Measurements from ENCODE around the gene NEK2.
A peak's percentile ranks its signal among the peaks of the same experiment; 100 is the strongest.
"Not testable (repeated sequence)": the region's sequence is repeated elsewhere in the genome, so short reads cannot be mapped to it uniquely, and the experiment has no call there.

The NEK2 gene

GRCh38 chr1:211722277-211723175 lies 47.1 kb upstream of the NEK2 start:
- Histone ChIP-seq H3K27me3 (ENCODE audit: insufficient read depth, low read length, poor library complexity, severe bottlenecking) (no peaks in the 10 kb centered on the region), H3K4me2 (ENCODE audit: low read depth, low read length, poor library complexity, severe bottlenecking) (no peak overlapping the region)
- TF ChIP-seq EZH2phosphoT487 (IDR thresholded peaks at IDR 0.05; ENCODE audit: borderline replicate concordance) (no peak), CTCF (conservative IDR thresholded peaks at IDR 0.05; ENCODE audit: low read length) (no peak)

GRCh38 chr1:211716555-211716954 lies 41.1 kb upstream of the NEK2 start:
- not testable (repeated sequence) for H3K79me2 ChIP-seq (ENCODE audit: insufficient read depth, low read length); H3K9me2 ChIP-seq (replicated peaks; ENCODE audit: low read depth, low read length); H2AFZ ChIP-seq (ENCODE audit: low read length); H3K4me3 ChIP-seq (ENCODE audit: low read length, poor library complexity, severe bottlenecking); H4K20me1 ChIP-seq (ENCODE audit: insufficient read depth, low read length, poor library complexity, severe bottlenecking); H3K27me3 ChIP-seq (ENCODE audit: insufficient read depth, low read length, poor library complexity, severe bottlenecking); H3K4me2 ChIP-seq (ENCODE audit: low read depth, low read length, poor library complexity, severe bottlenecking); H3K36me3 ChIP-seq (ENCODE audit: insufficient read depth, low read length); H3K9me3 ChIP-seq (ENCODE audit: insufficient read depth, low read depth, low read length); H3K9ac ChIP-seq (ENCODE audit: low read depth, low read length, poor library complexity, severe bottlenecking); H3K4me1 ChIP-seq (ENCODE audit: insufficient read depth, low read length, poor library complexity, severe bottlenecking); H3F3A ChIP-seq (ENCODE audit: low read depth)

More at GRCh38 chr1:211722277-211723175, 47.1 kb upstream of the NEK2 start:
- H3K9ac ChIP-seq (ENCODE audit: low read depth, low read length, poor library complexity, severe bottlenecking): no peak overlapping the region
- H2AFZ ChIP-seq (ENCODE audit: low read length): no peak overlapping the region
- no peak overlapping the region for H3K4me3 ChIP-seq (ENCODE audit: low read length, poor library complexity, severe bottlenecking)
- no peaks in the 10 kb centered on the region for H3K79me2 ChIP-seq (ENCODE audit: insufficient read depth, low read length)
- H3K9me2 ChIP-seq (replicated peaks; ENCODE audit: low read depth, low read length): no peaks in the 10 kb centered on the region
- H4K20me1 ChIP-seq (ENCODE audit: insufficient read depth, low read length, poor library complexity, severe bottlenecking): no peaks in the 10 kb centered on the region
- no peaks in the 10 kb centered on the region for H3F3A ChIP-seq (ENCODE audit: low read depth)
- no peaks in the 10 kb centered on the region for H3K36me3 ChIP-seq (ENCODE audit: insufficient read depth, low read length)
- H3K4me1 ChIP-seq (ENCODE audit: insufficient read depth, low read length, poor library complexity, severe bottlenecking): no peaks in the 10 kb centered on the region
- no peaks in the 10 kb centered on the region for H3K9me3 ChIP-seq (ENCODE audit: insufficient read depth, low read depth, low read length)

GRCh38 chr1:211715971-211716370 lies 40.5 kb upstream of the NEK2 start:
- Histone ChIP-seq H3K79me2 (ENCODE audit: insufficient read depth, low read length) (no peaks in the 10 kb centered on the region), H3K4me1 (ENCODE audit: insufficient read depth, low read length, poor library complexity, severe bottlenecking) (peaks cover 6% of the 10 kb centered on the region), H3F3A (ENCODE audit: low read depth) (no peaks in the 10 kb centered on the region), H4K20me1 (ENCODE audit: insufficient read depth, low read length, poor library complexity, severe bottlenecking) (no peaks in the 10 kb centered on the region), H3K9ac (ENCODE audit: low read depth, low read length, poor library complexity, severe bottlenecking) (no peak overlapping the region), H3K9me2 (replicated peaks; ENCODE audit: low read depth, low read length) (no peaks in the 10 kb centered on the region), H3K4me3 (ENCODE audit: low read length, poor library complexity, severe bottlenecking) (no peak overlapping the region), H3K9me3 (ENCODE audit: insufficient read depth, low read depth, low read length) (no peaks in the 10 kb centered on the region), H3K36me3 (ENCODE audit: insufficient read depth, low read length) (no peaks in the 10 kb centered on the region), H3K27me3 (ENCODE audit: insufficient read depth, low read length, poor library complexity, severe bottlenecking) (no peaks in the 10 kb centered on the region), H3K4me2 (ENCODE audit: low read depth, low read length, poor library complexity, severe bottlenecking) (peak overlapping the region; percentile 30), H2AFZ (ENCODE audit: low read length) (no peak overlapping the region)
- no peak for TF ChIP-seq EZH2phosphoT487 (IDR thresholded peaks at IDR 0.05; ENCODE audit: borderline replicate concordance)
- no peak for TF ChIP-seq CTCF (conservative IDR thresholded peaks at IDR 0.05; ENCODE audit: low read length)

- Histone ChIP-seq H3K9me2 (replicated peaks; ENCODE audit: low read depth, low read length) (no peaks in the 10 kb centered on the region), H3K36me3 (ENCODE audit: insufficient read depth, low read length) (no peaks in the 10 kb centered on the region), H4K20me1 (ENCODE audit: insufficient read depth, low read length, poor library complexity, severe bottlenecking) (no peaks in the 10 kb centered on the region), H3K9ac (ENCODE audit: low read depth, low read length, poor library complexity, severe bottlenecking) (no peak overlapping the region), H3K79me2 (ENCODE audit: insufficient read depth, low read length) (no peaks in the 10 kb centered on the region), H3K4me2 (ENCODE audit: low read depth, low read length, poor library complexity, severe bottlenecking) (no peak overlapping the region), H3K27me3 (ENCODE audit: insufficient read depth, low read length, poor library complexity, severe bottlenecking) (no peaks in the 10 kb centered on the region), H3K4me3 (ENCODE audit: low read length, poor library complexity, severe bottlenecking) (no peak overlapping the region), H2AFZ (ENCODE audit: low read length) (no peak overlapping the region), H3F3A (ENCODE audit: low read depth) (no peaks in the 10 kb centered on the region), H3K4me1 (ENCODE audit: insufficient read depth, low read length, poor library complexity, severe bottlenecking) (peaks cover 6% of the 10 kb centered on the region), H3K9me3 (ENCODE audit: insufficient read depth, low read depth, low read length) (no peaks in the 10 kb centered on the region)
- TF ChIP-seq CTCF (conservative IDR thresholded peaks at IDR 0.05; ENCODE audit: low read length): no peak
- no peak for TF ChIP-seq EZH2phosphoT487 (IDR thresholded peaks at IDR 0.05; ENCODE audit: borderline replicate concordance)
Observed at GRCh38 chr1:211714154-211714553, 38.7 kb upstream of the NEK2 start.
